Prostate gland (tissue), 2 donors: ENCODE measurements around the gene PPP1R12B.

ENCODE experiments used
- POLR2AphosphoS5 ChIP-seq: sonication (generic); formaldehyde crosslinking; IDR thresholded peaks from one replicate; pipeline ENCODE4 v1.6.1; 2017; ENCODE audit warnings: antibody characterized with exemption
- TF ChIP-seq, protein P1 (sequence below), 4 experiments: fragments of 200-600 bp in 2 of 4; fragments of 450-650 bp in 2 of 4; sonication (generic) in 2 of 4; IDR thresholded peaks; 1 replicate in 3 of 4; 2 replicates in 1 of 4; pipeline ENCODE4 v1.5.1; 2016 to 2019; ENCODE audit warnings: antibody characterized with exemption in 4 of 4, mild to moderate bottlenecking in 2 of 4, moderate library complexity in 2 of 4

DNA sequence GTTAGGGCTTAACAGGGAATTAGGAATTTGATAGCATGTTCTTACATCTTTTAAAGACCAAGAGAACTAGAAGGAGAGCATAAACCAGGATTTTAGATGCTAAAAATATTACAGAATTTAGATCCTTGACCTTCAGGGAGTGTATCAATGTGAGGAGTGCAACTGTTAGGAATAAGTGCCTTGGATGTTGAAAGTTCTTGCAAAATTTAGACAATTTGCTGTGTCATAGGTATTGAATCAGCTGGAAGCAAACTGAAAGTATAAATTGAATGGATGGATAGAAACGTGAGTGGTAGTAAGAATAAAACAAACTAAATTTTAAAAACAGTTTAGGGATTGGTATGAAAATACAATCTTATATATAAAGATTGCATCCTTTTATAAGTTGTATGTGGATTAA lies 27.7 kb downstream of the PPP1R12B start:
- TF ChIP-seq, protein P1, sequence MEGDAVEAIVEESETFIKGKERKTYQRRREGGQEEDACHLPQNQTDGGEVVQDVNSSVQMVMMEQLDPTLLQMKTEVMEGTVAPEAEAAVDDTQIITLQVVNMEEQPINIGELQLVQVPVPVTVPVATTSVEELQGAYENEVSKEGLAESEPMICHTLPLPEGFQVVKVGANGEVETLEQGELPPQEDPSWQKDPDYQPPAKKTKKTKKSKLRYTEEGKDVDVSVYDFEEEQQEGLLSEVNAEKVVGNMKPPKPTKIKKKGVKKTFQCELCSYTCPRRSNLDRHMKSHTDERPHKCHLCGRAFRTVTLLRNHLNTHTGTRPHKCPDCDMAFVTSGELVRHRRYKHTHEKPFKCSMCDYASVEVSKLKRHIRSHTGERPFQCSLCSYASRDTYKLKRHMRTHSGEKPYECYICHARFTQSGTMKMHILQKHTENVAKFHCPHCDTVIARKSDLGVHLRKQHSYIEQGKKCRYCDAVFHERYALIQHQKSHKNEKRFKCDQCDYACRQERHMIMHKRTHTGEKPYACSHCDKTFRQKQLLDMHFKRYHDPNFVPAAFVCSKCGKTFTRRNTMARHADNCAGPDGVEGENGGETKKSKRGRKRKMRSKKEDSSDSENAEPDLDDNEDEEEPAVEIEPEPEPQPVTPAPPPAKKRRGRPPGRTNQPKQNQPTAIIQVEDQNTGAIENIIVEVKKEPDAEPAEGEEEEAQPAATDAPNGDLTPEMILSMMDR (IDR thresholded peaks at IDR 0.05): no peak
- no peak for TF ChIP-seq POLR2AphosphoS5
